GM19438 (cell line): ENCODE results near the gene CCNI2.
A peak's percentile ranks its signal among the peaks of the same experiment; 100 is the strongest.

ENCODE experiments used
- ATAC-seq: cut with Tn5 transposase; IDR thresholded peaks from one replicate; pipeline ENCODE4 v1.9.1; 2021; ENCODE audit warnings: low read depth; ENCODE audit not compliant: unreplicated experiment

CCNI2 gene

GRCh38 chr5:132764671-132765238 is 17.5 kb downstream of the CCNI2 start:
- no peak for ATAC-seq

DNA sequence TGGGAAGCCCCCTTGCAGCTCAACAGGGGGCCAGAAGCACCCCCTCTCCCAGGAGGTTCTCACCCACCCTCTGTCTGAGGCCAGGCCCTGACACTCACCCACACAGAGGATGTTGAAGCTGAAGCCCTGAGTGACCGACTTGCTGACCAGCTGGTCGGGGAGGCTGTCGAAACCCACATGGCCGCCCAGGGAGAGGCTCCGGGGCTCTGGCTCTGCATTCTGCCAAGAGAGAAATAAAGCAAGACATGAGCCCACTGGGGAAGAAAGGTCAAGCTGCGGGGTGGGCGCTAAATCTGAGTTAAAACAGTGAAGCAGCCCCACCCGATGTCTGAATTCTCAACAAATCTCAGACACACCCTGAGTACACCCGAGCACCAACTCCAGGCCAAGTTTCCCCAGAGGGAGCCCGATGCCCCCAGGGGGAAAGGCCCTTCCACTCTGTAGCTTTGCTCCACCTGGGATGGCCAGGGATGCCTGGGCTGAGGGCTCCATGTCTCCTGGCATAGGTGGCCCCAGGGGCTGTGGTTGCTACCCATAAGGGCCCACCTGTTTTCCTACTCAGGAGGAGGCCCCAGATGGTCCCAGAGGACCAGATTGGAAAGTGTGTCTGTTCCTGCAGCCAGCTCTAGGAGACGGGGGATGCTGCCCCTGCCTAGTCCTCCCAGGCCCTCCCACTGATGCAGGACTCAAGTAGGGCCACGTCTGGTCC is 18.2 kb downstream of the CCNI2 start:
- no peak for ATAC-seq

- ATAC-seq = no peak
Observed at GRCh38 chr5:132766020-132766805, 19.0 kb downstream of the CCNI2 start.

GRCh38 chr5:132766806-132767055 is 19.5 kb downstream of the CCNI2 start:
- no peak for ATAC-seq

DNA sequence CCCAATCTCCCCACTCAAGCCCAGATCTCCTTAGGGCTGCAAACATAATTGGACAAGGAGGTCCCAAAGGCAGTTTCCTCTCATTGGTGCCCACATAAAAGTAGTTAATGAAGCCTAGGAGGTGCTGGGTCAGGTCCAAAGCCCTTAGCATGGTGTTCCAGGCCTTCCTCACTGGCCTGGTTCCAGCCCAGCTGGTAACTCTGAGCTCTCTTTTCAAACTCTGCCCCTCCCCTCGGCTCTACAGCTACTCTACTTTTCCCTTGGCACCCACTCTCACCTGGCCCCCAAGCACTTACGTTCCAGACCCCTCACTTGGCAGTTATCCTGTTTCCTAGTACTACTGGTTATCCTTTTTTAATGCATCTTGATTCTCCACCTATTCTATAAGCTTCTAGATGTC is 19.9 kb downstream of the CCNI2 start:
- no peak for ATAC-seq

- no peak for ATAC-seq
Observed at GRCh38 chr5:132768485-132768868, 21.3 kb downstream of the CCNI2 start.

DNA sequence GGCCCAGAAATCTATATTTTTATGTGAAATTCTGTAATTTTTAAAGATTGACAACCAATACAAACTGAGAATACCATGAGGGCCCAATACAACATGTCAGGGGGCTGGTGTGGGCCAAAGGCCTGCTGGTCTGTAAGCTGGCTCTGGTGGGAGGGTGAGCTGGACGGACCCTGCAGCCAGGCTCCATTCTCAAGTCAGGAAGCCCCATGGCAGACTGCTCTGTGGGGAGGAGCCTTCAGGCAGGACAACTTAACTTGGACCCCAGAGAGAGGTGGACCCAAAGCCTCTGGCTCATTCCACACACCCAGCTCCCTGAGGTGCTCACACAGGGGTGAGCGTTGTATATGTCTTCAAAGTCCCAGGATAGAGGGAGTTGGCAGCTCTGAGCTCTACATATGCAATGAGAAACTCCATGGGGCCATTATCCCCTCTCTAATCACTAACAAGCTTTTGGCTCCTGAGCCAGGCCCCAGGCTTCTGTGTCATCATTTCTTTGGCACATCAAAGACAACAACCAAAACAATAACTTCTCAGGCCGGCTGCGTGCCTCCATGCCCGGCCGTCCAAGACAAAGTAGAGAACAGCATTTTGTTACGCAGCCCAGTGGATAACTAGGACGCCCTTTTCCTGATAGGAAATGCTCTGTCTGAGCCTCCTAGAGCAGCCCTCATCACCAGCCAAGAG is 23.4 kb downstream of the CCNI2 start:
- ATAC-seq = no peak

- no peak for ATAC-seq
Observed at GRCh38 chr5:132771503-132771998, 24.3 kb downstream of the CCNI2 start.

DNA sequence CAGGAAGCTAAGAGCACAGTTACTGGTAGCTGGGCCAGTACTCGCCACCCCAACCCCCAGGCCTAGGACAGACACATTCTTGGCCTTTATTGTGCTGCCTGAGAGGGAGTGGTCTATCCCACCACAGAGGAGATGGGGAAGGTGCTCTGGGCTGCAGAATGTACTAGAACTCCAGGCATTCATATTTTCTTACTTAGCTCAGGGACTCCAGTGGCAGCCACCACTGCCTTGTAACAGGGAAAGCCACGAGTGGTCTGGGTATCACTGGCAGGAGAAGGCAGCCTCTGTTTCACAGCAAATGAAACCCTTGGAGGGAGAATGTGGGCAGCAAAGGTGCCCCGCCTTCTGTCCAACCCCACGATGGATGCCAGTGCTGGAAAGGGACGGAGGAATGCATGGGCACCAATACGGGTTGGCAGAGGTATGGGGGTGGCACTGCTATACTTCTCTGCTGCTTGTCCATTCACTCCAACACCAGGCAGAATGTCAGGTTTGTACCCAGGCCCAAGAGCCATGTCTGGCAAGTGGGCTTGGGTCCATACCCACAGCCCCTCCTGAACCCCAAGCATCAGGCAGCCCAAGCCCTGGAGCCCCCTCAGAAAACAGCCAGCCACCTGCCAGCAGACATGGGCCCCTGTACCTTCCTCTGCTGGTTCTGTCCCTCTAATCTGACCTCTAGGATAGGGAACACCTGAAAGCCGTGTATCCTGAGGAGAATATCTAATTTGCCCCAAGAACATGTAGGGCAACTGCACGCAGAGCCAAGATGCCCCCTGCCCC is 25.3 kb downstream of the CCNI2 start:
- ATAC-seq = no peak

DNA sequence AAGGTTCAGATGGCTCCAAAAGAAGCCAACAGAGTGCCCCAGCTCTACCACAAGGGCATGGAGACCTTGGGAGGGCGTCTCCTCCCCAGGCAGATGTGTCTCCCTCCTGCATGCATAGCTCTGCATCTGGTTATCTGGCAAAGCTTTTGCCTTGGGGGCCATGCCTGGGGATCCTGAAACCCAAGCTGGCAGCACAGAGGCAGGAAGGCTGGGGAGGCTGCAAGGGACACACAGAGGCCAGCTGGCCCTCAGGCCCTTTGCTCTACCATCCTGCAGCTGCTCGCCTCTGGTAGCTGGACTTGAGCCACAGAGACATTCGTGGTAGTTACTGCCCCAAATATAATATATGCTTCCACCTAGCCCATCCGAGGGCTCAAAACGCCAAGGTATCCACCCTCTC is 25.9 kb downstream of the CCNI2 start:
- ATAC-seq = no peak

DNA sequence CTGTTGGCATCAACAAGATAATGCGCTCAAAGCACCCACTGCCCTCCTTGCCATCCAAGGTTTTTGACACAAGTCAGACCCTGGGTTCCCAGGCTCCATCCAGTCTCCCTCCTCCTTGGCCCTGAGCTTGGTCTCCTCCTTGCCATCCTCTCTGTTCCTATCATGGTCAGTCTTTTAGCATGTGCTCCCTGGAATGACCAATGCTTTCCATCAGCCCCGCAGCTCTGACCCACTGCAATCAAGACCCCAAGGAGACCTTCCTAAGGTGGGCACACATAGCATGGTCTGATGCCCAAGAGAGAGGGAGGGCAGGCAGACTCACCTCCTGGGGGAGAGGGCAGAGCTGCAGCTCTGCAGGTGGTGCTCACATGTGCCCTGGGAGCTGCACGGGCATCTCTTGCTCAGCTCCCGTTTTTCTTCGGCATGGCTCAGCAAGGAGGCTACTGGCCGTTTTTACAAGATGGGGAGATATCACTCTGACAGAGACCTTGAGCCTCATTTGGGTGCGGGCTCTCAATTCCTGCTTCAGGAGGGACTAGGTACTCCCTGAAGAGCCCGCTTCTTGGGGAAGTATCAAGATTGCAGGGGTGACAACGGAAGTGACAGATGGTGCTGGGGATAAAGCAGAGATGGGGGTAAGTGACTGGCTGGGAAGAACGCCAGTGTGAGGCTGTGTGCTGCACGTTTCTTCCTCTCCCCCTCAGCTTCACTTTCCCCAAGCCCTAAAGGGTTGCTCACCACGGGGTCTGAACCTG is 26.6 kb downstream of the CCNI2 start:
- no peak for ATAC-seq

DNA sequence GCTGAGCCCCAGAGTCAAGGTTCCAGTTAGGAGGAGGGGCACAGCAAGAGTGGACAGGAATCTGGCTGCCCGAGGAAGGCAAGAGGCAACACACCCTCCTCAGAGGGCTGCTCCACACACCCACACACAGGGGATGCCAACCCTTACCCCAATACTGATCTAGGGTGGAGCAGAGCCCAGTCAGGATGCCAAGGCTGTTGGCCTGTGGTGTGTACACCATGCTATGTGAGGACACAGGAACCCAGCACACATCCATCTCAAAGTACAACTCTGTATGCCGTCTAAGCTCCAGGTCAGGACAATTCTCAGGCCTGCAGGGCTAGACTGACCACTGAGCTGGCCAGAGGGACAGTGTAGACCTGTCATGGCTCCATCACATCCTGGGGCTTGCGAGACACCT is 27.2 kb downstream of the CCNI2 start:
- ATAC-seq = no peak

DNA sequence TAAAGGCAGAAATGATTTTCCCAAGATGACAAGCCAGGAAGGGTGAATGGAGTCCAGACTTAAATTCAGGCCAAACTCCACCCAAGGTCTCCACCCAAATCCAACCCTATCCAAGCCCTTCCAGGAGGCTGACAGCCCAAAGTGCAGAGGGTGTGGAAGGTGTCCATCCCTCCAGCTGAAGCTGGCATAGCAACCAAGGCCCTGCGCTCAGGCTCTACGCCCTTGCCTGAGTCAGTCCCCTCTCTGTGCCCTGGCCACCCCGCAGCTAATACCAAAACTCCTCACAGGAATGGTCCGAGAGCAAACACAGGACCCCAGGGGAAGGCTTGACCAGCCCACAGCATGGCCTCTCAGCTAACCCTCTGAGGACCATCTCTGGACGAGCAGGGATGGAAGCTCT is 27.7 kb downstream of the CCNI2 start:
- ATAC-seq = no peak

- no peak for ATAC-seq
Observed at GRCh38 chr5:132775476-132775961, 28.3 kb downstream of the CCNI2 start.

DNA sequence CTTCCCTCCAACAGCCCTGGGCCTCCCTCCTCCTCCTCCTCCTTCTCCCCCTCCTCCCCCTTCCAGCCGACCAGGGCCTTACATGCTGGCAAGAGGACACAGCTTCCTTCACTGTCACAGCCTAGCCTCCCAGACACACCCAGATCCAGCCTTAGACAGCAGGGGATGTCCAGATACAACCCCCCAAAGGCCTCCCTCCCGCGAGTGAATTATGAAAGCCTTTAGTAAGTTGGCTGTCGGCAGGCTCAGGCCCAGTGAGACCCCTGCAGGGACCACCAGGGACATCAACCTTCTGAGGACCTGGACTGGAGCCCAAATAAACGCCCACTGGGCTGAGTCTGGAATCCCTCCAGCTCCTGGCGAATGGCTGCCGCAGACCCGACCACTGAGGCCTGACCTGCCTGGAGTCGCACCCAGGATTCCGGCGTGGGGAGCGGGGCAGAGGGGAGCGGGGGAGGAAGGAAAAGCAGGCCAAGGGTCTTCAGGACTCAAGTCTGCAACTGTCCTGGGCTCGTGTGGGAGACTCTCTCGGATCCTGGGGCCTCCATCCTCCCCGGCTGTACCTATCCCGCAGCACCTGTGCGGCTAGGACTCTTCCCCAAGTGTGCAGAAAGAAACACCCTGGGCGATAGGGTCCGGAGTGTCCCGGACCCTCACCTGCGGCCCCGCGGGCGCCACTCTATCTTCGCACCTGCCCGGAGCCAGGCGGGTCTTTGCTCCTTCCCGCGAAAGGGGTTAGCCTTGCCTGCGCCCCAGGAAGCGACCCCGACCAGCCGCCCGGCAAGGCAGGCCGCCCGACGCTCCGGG is 29.1 kb downstream of the CCNI2 start:
- peak; percentile 24 for ATAC-seq

- no peak for ATAC-seq
Observed at GRCh38 chr5:132776938-132777208, 29.6 kb downstream of the CCNI2 start.

GRCh38 chr5:132777209-132778069 is 30.2 kb downstream of the CCNI2 start, which contains the start of gene SEPTIN8:
Gene SEPTIN8, minus strand, starts transcription at chr5:132777239. Its CDS starts 102 bp downstream, at chr5:132777137.
- ATAC-seq = peak; percentile 66

GRCh38 chr5:132778129-132778528 is 30.9 kb downstream of the CCNI2 start:
- no peak for ATAC-seq
